ENCODE results near the gene VSTM4.

The VSTM4 gene, protein sequence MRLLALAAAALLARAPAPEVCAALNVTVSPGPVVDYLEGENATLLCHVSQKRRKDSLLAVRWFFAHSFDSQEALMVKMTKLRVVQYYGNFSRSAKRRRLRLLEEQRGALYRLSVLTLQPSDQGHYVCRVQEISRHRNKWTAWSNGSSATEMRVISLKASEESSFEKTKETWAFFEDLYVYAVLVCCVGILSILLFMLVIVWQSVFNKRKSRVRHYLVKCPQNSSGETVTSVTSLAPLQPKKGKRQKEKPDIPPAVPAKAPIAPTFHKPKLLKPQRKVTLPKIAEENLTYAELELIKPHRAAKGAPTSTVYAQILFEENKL

DNA sequence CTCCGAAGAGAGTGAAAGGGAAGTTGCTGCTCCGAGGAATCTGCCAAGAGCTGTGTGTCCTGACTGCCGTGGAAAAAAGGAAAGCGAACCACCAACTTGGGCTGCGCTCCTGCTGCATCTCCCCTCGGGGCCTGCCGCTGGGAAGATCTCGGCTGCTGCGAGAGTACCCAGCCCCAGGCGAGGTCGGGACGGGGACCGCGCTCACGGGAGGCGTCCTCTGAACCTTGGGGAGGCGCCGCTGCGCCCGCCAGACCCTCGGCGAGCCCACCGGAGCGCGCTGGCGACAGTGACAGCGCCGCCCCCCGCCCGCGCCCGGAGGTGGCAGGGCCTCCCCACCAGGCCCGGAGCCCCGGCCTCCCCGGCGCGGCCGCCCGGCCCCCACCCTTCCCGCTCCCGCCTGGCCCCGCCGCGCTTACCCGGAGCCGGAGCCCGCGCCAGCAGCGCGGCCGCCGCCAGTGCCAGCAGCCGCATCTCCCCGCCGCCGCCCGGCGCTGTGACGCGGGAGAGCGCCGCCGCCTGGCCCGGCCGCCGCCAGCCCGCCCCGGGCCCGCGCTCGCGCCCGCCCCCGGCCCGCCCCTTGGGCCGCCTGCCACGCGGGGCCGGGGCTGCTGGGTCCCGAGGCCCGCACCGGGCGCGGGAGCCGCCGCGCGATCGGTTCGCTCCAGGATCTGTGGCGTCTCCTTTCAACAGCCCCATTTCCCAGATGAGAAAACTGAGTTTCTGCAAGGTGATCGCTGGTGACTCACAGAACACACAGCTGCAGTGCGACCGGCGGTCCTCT, at the start of gene VSTM4:
TSS of gene VSTM4 (minus strand) at position 508 of the 781 bp plus-strand sequence. CDS start at position 471, 37 bp downstream.
- peak; percentile 70 for DNase-seq (ENCODE audit: low spot score)

DNA sequence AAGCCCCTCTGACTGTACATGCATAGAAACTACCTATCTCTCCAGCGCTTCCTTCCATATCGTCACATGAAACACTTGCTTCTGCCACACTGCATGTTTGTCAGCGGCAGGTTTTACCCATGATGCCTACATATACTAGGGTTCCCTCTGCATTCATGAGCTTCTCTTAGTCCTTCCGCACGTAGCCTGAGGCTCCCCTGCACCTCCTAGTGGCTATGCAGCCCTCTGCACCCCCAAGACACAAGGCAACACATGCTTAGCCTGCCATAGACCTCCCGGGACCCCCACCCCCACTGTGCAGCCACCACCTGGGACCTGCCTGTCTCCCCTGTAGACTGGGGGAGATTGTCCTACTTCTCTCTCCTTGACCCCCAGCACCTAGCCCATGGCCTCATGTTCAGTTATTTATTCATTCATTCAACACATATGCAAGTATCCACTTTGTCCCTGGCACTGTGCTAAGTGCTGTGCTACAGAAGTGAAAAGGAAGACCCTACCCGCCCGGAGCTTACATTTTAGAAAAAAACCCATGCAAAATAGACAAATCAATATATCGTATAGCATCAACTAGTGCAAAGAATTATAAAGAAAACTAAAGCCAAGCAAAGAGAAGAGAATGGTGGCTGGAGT, 49.4 kb upstream of the VSTM4 start:
- DNase-seq (ENCODE audit: low spot score) = no peak

DNA sequence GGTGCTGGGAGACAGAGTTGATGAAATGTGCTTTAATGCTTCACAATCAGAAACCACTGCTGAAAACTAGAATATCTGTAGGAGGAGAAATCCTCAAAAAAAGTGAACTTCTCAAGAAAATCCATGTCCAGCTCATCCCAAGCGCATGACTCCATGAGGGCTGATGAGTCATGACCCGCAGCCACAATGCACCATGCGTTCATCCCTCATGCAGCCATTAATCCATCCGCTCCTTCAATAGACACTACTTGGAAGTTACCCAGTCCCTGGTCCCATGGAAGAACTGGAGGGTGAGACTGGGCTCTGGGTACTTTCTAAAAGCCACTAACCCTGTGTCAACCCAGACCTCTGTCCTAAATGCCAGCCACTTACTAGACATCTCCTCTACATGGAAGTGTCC, 48.4 kb upstream of the VSTM4 start:
- DNase-seq (ENCODE audit: low spot score) = peak; percentile 72

DNA sequence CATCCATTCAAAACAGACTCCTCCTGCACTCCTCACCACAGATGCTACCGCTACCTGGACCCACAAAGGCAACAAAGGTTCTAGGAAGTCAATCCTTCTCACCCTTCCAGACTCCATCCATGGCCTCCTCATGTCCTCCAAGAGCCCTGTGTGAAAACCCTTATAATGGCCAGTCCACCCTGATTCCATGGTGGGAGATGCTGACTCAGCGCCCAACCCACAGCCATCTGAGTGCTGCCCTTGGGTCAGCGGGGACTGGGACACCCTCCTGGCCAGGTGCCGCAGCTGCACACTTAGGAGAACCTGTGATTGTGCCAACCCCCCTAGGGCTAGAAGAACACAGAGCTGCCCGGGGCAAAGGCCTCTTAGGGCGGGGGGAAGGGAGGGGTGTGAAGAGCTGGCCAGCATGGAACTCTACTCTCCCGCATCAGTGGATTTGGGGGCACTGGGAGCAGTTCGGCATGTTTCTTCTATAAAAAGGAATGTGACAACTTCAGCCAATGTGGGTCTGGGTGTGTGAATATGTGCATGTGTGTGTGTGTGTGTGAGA, 47.5 kb upstream of the VSTM4 start:
- no peak for DNase-seq (ENCODE audit: low spot score)

DNA sequence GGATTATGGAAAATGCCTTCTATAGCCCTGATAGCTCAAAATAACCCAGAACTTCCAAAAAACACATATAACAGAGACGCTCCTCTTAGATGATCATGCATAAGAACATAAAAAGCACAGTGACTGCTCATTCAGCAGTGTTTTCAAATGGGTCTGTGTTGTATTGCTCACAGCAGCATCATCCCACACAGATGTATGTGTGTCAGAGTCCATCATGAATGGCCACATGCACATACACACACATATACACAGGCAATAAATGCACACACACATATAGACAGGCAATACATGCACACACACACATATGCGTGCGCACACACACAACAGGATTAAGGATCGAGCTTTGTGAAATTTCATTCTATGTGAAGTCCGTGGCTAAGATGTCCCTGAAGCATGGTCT, 46.7 kb upstream of the VSTM4 start:
- DNase-seq (ENCODE audit: low spot score) = no peak

DNA sequence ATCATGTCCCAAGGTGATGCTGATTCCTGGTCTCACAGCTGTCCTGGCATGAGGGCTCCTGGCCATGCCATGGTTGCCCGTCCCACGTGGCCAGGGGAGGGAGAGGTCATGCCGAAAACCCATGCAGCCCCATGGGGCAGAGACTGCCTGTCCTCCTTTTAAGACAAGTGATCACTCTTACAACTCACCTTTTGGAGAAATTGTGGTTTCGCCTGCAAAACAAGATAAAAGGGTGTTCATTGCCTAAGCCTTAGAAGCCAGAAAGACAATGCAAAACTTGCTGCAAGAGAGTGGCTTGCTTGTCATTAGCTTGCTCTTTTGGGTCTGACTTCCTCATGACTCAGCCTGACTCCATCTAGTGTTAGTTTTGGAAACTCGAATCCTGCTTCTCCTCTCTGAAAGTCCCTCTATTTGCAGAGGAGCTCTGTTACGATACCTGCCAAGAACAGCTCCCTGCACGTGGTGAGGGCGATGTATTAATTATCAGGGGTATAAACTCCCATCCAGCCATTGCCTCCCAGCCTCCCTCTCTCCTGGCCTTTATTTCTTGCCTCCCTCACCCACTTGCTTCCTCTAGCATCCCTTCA, 46.2 kb upstream of the VSTM4 start:
- DNase-seq (ENCODE audit: low spot score) = peak; percentile 65

DNA sequence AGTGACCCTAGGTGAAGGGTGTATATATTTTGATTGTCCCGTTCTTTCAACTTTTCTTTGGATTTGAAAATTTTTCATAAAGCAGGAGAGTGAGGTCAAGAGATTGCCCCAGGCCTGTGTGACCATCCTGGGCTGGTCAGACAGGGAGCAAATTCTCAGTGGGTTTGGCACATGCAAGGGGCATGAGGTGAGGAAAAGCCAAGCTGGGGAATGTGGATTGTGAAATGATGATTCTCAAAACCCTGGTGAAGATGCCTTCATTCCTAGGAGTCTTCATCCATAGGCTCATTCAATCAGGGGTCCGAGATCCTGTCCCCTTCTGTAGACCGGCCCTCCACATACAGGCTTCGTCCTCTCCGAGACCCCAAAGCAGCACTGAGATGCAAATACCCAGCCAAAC, 45.5 kb upstream of the VSTM4 start:
- no peak for DNase-seq (ENCODE audit: low spot score)

DNA sequence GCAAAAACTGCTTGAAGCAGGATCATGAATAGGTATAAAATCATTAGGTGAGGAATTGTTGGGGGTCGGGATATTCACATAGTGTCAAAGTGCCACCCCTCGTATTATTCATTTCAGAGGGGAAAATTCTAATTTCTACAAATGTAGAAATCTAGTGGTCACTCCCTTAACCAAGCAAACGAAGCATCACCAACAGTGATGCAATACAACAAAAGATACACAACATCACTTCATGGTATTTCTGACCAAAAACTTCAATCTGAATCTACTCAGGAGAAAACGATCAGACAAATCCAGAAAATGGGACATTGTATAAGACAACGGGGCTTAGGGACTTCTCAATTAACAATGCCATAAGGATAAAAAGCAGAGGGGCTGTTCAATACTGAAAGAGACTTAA, 44.8 kb upstream of the VSTM4 start:
- DNase-seq (ENCODE audit: low spot score) = no peak

DNA sequence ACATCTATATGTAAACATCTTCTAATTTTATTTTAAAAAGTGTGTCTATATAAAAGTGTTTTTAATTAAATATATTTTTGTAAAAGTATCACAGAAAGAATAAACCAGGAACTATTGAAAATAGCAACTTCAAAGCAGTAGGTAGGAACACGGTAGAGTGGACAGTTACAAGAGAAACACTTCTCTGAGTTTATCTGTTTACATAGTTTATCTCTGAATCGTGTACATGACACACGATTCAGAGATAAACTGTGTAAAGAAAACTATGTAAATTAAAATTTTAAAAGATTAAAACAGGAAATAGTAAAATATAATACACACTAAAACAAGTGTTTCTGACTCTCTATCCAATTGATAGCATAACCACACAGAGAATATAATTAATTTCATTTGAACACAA, 43.6 kb upstream of the VSTM4 start:
- DNase-seq (ENCODE audit: low spot score) = no peak

DNA sequence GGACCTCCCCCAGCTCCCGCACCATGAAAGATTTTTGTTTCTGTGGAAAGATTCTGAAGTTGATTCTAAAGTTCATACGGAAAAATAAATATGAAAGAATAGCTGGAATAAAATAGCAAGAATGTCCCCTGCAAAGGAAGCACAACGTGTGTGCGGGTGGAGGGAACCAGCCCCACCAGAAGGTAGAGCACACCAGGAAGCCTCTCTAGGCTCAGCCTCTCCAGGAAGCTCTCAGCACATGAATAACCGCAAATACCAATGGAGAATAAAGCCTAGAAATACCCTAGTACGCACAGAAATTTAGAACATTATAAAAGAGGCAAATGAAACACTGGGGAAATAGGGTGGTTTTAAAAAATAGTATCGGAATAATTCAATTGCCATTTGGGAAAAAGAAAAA, 43.1 kb upstream of the VSTM4 start:
- no peak for DNase-seq (ENCODE audit: low spot score)

DNA sequence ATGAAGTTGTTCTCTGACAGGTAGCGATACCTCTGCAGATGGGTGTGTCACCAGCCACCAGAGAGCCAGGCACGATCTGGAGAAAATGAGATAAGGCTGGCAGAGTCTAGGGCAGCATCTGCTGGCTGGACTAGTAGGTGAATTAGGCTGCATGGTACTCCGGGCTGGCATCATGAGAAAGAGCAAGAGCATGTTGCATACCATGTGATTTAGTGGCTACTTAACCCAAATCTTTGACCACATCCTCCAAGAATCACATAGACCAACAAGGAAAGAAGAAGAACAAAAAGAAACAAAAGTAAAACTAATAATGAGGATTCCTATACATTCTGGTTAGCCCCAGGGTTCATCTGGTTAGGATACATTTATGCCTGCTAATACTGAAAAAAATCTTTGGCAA, 41.9 kb upstream of the VSTM4 start:
- DNase-seq (ENCODE audit: low spot score) = no peak

DNA sequence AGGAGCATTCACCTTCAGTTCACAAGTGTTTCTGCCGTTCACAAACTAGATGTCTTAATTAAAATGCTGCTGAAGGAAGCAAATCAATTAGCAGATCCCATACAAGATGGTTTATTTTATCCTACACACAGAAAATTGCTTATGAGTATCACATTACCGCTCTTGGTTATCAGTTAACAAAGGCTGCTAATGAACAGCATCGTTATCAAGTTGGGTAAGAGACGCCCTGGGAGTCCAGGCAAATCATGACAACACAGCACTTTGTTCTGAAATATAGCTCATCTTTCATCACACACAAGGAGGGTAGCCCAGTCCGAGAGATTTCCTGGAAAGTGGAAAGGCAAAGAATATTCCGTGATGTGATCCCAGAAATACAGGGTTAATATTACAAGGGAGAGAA, 39.3 kb upstream of the VSTM4 start:
- DNase-seq (ENCODE audit: low spot score) = no peak

DNA sequence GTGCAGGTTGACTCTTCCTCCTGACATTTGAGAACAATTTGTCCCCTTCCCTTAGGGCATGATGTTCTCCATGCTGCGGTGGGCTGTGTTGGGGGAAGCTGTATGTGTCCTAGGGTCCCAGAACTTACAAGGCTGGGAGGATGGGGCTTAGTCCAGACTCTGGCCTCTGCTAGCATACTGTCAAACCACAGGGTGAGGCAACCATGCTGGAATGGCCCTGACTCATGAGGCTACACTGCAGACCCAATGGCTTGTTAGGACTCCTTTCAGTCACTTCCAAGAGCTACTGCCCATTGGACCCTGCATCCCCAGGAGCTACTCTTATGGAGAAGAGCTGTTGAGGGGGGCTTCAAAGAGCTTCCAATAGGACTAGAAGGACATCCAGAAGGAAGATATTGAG, 38.6 kb upstream of the VSTM4 start:
- peak; percentile 81 for DNase-seq (ENCODE audit: low spot score)

DNA sequence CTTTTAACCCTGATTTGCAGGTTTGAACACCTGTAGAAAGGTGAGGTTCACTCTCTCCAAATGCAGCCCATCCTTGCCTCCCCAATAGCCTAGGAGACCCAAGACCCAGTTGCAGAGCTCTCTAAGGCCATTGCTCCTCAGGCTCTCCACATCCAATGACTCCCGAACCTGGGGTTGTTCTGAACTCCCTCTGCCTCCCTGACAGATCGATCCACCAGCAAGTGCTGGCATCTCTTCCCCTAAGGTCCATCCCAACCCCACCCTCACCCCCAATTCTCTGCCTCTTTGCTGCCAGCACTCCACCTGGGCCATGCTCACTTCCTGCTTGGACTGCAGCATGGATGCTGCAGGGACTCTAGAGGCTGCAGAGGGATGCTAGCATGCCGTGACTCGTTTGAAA, 37.8 kb upstream of the VSTM4 start:
- DNase-seq (ENCODE audit: low spot score) = no peak

DNA sequence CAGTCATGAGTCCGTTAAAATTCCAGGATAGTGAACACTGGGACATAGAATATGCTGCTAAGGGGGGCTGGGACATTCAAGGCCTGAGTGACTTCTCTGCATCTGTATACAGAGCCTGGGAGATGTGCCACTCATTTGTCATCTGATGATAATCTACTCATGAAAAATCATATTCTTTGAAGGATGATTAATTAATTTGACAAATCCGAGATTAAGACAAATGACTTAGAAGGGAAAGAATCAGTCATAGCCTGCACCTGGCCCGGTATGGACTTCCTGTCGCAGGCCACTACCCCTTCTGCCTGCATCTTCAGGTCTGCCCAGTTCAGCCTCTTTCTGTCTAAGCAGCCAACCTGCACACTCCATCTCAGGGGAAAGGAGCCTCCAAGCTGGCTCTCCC, 37.3 kb upstream of the VSTM4 start:
- no peak for DNase-seq (ENCODE audit: low spot score)

DNA sequence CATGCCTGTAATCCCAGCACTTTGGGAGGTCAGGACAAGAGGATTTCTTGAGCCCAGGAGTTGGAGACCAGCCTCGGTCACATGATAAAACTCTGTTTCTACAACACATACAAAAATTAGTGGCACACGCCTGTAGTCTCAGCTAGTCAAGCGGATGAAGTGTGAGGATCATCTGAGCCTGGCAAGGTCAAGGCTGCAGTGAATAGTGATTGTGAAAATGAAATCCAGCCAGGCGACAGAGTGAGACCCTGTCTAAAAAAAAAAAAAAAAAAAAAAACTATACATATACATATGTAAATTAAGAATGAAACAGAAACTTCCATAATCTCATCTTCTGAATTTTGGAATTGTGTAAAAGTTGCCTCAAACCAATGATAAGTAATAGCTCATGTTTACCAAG, 36.7 kb upstream of the VSTM4 start:
- no peak for DNase-seq (ENCODE audit: low spot score)

DNA sequence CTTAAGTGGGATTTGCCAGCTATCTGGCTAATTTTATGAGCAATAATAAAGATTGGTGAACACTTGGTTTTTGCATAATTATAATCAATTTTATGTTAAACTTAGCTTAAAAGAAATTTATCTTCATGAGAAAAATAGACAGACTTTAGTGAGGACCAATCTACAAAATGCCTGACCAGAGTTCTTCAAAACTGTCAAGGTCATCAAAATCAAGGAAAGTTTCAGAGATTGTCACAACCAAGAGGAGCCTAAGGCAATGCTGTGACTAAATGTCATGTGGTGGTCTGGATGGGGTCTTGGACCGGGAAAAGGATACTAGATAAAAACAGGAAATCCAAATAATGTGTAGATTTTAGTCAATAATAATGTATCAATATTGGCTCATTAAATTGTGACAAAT, 36.2 kb upstream of the VSTM4 start:
- DNase-seq (ENCODE audit: low spot score) = no peak

DNA sequence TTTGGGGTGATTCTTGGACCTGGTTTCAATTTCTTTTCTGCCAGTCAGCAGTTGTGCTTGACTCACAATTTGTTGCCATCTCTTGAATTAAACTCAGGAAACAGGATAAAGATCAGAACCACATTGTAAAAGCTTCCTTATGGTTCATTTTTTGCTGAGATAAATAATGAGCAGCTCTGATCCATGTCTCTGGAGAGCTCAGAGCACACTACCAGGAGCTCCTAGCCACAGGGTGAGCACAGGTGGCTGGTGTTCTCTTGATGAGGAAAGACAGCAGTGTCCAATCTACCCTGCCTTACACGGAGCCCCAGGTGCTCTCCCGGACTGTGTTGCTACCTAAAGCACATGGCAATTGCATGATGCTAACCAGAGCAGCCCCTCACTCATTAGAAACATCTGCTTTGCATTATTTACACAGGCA, 35.7 kb upstream of the VSTM4 start:
- DNase-seq (ENCODE audit: low spot score) = no peak

DNA sequence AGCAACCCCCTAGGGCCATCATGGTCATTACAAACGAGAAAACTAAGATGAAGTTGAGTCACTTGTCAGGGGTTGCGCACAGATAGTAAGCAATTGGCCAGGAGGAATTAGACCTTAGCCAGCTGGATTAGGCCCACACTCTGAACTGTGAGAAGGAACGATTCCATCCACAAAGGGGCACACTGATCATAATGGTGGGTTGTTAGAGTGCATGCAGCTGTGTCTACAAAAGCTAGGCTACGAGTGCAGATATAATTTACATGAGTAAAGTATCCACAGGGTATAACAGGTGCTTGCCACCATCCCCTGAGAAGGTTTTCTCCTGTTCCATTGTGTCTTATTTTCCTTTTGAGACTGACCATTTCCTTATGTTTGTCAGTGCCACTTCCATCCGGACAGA, 35.1 kb upstream of the VSTM4 start:
- DNase-seq (ENCODE audit: low spot score) = no peak

DNA sequence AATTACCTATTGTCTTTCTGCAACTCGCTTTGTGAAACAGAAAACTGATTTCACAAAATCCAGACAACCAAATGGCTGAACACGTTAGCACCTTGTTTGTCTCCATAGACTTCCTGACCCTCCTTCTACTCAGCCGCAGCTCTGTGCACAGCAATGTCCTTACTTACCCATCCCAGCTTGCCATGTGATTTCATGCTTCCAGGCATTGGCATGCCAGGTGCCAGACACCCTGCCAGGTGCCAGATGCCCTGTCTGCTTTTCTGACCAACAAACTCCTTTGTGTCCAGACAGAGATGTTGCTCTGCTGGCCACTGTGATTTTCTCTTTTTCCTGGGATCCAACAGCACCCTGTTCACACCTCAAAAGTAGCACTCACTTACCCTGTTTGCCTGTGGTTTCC, 34.6 kb upstream of the VSTM4 start:
- no peak for DNase-seq (ENCODE audit: low spot score)

DNA sequence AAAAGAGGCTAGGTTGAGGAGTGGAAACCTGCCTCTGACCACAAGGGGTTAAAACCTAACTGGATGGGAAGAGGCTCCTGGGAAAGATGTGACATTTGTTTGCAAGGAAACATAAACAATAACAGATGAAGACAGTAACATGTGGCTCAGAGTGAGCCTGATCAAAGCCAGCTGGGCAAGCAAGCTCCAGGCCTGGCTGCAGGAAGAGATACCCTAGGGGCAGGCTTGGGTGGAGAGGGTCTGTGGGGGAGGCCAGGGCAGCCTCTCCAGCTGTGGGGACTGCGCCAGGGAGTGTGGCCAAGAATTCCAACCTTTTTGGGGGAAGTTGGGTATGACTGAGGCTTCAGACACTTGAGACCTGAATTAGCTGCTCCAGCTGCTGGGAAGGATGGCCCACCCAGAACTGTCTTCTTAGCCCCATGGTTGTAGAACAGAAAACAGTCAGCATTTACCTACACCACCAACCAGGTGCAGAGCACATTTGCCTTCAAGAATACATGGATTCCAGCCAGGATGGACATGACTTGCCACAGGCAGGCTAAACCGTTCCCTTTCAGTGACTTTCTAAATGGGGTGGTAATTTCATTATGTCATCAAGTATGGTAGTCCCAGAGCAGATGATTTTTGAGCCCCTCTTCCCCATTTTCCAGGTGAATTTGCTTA, 28.9 kb upstream of the VSTM4 start:
- DNase-seq (ENCODE audit: low spot score) = peak; percentile 57

DNA sequence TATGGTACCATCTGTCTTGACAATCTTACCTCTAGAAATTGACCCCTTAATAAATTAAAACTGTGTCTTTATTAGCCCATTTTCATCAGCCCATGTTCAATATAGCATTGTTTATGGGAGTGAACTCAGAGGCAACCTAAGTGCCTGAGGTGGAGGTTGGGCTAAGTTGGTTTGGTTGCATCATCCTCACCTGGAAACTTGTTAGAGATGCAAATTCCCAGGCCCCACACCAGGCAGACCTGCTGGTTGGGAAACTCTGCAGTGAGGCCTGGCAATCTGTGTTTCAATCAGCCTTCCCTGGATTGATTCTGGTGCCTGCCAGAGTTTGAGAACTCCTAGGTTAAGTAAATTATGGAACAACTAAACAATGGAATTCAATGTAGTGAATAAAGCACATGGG, 27.9 kb upstream of the VSTM4 start:
- DNase-seq (ENCODE audit: low spot score) = no peak
